ENCODE results near the gene PPIL6. TPM values are rescaled to one million over a fixed set of nuclear protein-coding genes. Genes with fewer than 3 reads are reported as not detected.

Gene PPIL6
- polyA plus RNA-seq, 2 of the 4 experiments (the other 2 are of a cell fraction), result 1.6 to 5.0 TPM

DNA sequence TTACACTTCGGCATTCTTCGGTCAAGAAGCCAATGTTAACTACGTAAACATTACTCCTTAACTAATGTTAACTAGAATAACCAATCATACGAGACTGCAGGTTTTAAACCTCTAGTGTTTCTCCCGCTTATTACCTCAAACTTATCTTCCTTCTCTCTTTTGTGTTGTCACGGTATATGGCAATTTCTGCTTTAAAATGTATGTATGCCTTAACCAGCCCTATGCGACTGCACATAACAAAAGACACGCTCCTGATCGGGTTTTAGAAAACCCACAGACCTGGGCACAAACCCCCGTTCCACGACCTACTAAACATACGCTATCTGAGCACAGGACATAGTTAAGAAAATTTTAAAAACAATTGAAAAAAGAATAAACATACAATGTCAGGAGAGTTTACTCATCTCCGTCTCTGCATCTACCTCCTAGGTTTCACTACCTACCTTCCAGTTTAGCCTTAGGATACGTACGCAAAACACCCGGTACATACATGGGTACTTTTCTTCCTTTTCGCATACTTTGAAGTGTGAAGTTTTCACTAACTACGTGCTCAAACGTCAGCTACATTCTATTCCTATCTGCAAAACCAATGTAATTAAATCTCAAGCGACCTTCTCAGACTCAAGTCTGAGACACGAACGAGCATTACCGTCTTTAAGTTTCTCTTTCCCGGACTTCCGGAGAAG lies 59.2 kb downstream of the PPIL6 start (continued):
- TF ChIP-seq, protein P1, sequence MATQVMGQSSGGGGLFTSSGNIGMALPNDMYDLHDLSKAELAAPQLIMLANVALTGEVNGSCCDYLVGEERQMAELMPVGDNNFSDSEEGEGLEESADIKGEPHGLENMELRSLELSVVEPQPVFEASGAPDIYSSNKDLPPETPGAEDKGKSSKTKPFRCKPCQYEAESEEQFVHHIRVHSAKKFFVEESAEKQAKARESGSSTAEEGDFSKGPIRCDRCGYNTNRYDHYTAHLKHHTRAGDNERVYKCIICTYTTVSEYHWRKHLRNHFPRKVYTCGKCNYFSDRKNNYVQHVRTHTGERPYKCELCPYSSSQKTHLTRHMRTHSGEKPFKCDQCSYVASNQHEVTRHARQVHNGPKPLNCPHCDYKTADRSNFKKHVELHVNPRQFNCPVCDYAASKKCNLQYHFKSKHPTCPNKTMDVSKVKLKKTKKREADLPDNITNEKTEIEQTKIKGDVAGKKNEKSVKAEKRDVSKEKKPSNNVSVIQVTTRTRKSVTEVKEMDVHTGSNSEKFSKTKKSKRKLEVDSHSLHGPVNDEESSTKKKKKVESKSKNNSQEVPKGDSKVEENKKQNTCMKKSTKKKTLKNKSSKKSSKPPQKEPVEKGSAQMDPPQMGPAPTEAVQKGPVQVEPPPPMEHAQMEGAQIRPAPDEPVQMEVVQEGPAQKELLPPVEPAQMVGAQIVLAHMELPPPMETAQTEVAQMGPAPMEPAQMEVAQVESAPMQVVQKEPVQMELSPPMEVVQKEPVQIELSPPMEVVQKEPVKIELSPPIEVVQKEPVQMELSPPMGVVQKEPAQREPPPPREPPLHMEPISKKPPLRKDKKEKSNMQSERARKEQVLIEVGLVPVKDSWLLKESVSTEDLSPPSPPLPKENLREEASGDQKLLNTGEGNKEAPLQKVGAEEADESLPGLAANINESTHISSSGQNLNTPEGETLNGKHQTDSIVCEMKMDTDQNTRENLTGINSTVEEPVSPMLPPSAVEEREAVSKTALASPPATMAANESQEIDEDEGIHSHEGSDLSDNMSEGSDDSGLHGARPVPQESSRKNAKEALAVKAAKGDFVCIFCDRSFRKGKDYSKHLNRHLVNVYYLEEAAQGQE (IDR thresholded peaks at IDR 0.05), result no peak
- no peak for TF ChIP-seq PHF8 (IDR thresholded peaks at IDR 0.05; ENCODE audit: borderline replicate concordance, low read depth)

DNA sequence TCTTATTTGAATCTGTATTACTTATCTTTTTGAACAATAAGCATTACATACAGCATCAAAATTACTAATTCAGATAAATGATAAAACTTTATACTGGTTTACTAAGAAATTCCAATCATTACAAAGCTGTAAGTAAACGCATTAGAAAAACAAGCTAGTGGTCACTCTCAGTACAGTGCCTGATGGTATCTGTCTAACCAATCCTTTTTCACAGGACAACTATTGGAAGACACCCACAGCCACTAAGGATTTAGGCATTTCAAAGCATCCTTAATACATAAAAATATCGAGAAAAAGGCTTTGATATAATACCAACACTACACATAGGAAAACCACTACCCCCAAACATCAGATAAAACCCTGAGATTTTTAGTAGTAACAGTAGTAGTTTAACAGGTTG lies 60.7 kb downstream of the PPIL6 start:
- no peaks in the 10 kb centered on the region for H3K9me3 ChIP-seq
- ChIA-PET CTCF (interaction anchor here (1.8 kb wide), 1 partner anchor 192 kb away, joined by 6 read pairs; no protein-coding TSS in a partner anchor), POLR2A (no interaction called here)
- 51% methylated on average over 2 of the region's 2 CpGs for WGBS (ENCODE audit: missing lambda C conversion rate)
- TF ChIP-seq, protein P2, sequence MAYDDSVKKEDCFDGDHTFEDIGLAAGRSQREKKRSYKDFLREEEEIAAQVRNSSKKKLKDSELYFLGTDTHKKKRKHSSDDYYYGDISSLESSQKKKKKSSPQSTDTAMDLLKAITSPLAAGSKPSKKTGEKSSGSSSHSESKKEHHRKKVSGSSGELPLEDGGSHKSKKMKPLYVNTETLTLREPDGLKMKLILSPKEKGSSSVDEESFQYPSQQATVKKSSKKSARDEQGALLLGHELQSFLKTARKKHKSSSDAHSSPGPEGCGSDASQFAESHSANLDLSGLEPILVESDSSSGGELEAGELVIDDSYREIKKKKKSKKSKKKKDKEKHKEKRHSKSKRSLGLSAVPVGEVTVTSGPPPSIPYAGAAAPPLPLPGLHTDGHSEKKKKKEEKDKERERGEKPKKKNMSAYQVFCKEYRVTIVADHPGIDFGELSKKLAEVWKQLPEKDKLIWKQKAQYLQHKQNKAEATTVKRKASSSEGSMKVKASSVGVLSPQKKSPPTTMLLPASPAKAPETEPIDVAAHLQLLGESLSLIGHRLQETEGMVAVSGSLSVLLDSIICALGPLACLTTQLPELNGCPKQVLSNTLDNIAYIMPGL (CRISPR knock-in tag; IDR thresholded peaks at IDR 0.05; ENCODE audit: borderline replicate concordance), result no peak
- TF ChIP-seq, protein P3, sequence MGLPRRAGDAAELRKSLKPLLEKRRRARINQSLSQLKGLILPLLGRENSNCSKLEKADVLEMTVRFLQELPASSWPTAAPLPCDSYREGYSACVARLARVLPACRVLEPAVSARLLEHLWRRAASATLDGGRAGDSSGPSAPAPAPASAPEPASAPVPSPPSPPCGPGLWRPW (IDR thresholded peaks at IDR 0.05), result no peak
- no peak for TF ChIP-seq NR3C1 (IDR thresholded peaks at IDR 0.05)
- no peak for TF ChIP-seq ZNF302 (CRISPR knock-in tag; IDR thresholded peaks at IDR 0.05)
- no peak for ATAC-seq
- H3K4me1 ChIP-seq, result peaks cover 31% of the 10 kb centered on the region; the same call in 2 of the 3 replicates
- FAIRE-seq, result no peak
- no peak for DNase-seq (ENCODE audit: low read depth in 1 of 2, low spot score in 1 of 2)
- H3K4me2 ChIP-seq, result peak overlapping the region; percentile 89
- peak overlapping the region; percentile 97; the same call in 2 of the 3 replicates for H3K4me3 ChIP-seq
- no peak overlapping the region for H3K27ac ChIP-seq

DNA sequence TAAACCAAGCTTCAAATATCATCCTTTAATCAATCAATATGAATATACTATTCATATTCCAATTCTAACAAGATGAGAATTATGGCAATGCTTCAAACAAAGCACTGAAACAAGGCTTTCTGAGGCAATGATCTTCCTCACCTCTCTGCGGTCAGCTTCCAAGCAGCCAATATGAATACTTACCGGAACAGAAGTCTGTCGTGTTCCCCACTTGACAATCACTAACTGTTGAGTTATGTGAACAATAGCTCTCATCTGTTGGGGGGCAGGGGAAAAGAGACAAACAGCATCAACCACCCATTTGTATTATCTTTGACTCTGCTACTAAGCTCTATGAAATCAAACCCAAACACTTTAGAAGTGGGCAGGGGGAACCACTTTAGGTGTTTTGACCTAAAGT lies 62.7 kb downstream of the PPIL6 start:
- CTCF ChIA-PET, result interaction anchor here (0.7 to 1.8 kb wide), 4 partner anchors 18 to 203 kb away, joined by 3 to 6 read pairs (median 3); no protein-coding TSS in a partner anchor
- TF ChIP-seq HOXB5 (CRISPR knock-in tag; IDR thresholded peaks at IDR 0.05), result no peak
- no peak for TF ChIP-seq GATA3 (IDR thresholded peaks at IDR 0.05; ENCODE audit: borderline replicate concordance)
- no peak for TF ChIP-seq TFCP2L1 (CRISPR knock-in tag; IDR thresholded peaks at IDR 0.05)
- TF ChIP-seq EHF (CRISPR knock-in tag; IDR thresholded peaks at IDR 0.05), result no peak
- TF ChIP-seq, protein P4, sequence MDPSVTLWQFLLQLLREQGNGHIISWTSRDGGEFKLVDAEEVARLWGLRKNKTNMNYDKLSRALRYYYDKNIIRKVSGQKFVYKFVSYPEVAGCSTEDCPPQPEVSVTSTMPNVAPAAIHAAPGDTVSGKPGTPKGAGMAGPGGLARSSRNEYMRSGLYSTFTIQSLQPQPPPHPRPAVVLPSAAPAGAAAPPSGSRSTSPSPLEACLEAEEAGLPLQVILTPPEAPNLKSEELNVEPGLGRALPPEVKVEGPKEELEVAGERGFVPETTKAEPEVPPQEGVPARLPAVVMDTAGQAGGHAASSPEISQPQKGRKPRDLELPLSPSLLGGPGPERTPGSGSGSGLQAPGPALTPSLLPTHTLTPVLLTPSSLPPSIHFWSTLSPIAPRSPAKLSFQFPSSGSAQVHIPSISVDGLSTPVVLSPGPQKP (IDR thresholded peaks at IDR 0.05; ENCODE audit: low read depth, low read length), result no peak
- TF ChIP-seq RFX5 (IDR thresholded peaks at IDR 0.05), result no peak
- no peak for TF ChIP-seq ZC3H11A (IDR thresholded peaks at IDR 0.05)
- TF ChIP-seq EP300 (IDR thresholded peaks at IDR 0.05), result no peak
- no peak for TF ChIP-seq E2F6 (IDR thresholded peaks at IDR 0.05; ENCODE audit: borderline replicate concordance, low read depth)
- Histone ChIP-seq H3K4me3 (no peak overlapping the region), H3K4me2 (no peak overlapping the region), H3K4me1 (peaks cover 17% of the 10 kb centered on the region; the same call in 2 of the 3 replicates), H3K27ac (no peak overlapping the region), H3K9me3 (no peaks in the 10 kb centered on the region)
- POLR2A ChIA-PET, result no interaction called here
- WGBS (ENCODE audit: missing lambda C conversion rate), result 92% methylated on average over 3 of the region's 3 CpGs
- ATAC-seq (no peak), FAIRE-seq (no peak), DNase-seq (ENCODE audit: low read depth in 1 of 2, low spot score in 1 of 2) (no peak)

Data from A549 (cell line).